NCI-H1048 (cell line): ENCODE measurements around the gene ZNF189.

ENCODE experiments used
- DNase-seq: peaks from one replicate; lab custom pipeline; 2025; lab: John Stamatoyannopoulos, UW

ZNF189 gene

DNA sequence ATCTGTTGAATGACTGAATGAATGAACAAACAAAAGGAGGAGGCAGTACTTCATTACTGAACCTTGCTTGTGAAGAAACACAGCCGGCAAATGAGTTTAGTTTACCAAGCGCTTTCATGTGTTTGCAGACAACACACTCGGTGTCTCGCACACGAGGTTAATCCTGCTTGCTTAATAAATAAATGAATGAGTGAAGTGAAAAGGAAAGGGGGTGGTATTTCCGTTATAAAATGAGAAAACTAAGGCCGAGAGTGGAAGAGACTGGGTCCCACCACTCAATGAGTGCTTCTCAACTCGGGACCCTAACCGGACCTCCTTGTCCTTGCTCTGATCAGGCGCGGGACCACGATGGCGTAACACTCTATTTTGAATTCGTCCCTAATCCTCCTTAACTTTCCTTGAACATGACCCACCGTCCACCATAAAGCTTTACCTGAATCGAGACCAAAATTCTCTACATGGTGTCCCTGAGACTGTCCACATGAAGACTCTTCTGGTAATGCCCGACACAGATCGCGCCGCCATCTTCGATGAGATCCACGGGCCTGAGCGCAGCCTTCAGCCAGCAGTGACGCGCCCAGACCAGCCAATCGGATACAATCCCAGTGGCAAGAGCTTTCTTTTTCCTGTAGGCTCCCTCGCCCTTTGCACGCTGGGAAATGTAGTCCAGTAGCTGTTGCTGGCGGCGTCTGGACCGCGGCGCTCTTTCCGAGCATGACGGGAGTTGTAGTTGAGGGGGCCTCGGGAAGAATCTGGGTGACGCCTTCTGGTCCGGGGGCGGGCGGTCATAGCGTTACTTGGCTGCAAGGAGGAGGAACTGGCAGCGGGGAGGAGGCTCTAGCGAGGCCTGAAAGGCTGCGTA is at the start of gene ZNF189, which contains the start of gene MRPL50:
Gene ZNF189, plus strand, starts transcription at position 784 of the 862 bp plus-strand sequence. CDS start 306 bp downstream, outside the sequence.
Gene MRPL50, minus strand, starts transcription at position 551 of the 862 bp plus-strand sequence. Its CDS starts 26 bp downstream, at position 525.
- peak; percentile 93 for DNase-seq

DNA sequence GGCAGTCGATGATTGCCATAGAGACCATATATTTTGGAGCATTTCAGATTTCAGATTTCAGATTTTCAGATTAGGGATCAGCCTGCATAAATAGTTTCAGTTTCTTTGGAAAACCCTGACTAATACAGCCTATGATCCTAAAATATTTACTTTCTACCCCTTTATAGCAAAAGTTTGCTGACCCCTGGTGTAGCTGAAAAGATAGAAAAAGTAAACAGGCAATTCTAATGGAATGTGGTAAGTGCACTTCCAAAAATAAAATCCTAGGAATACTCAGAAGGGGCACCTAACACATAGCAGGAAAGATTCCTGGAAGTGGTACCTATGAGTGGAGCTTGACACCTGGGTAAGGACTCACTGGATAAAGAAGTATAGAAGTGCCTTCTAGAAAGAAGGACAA is 48.4 kb upstream of the ZNF189 start:
- no peak for DNase-seq

DNA sequence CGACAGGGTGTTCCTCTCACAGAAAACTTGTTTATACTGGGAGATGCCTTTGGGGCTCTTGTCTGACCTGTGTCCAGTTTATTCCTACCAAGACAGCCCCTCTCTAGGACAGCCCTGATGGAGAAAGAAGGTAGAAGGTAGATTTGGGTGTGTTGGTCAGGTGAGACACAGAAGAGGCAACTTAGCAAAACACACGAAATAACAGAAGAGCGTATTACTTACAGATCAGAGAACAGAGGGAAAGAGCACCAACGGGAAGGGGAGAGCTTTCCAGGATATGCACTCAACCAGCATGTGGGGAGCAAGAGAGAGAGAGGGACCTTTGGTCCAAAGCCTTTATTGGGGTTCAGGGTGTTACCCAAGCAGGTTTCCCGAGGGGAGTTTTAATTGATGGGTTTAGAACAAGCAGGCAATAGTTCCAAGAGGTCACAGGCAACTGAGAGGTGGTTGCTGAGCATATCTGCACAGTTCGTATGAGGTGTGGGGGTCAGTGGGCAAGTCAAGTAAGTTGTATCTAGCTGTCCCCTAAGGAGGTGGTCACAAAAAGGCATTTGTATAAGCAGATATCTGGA is 45.7 kb upstream of the ZNF189 start:
- DNase-seq: no peak

DNA sequence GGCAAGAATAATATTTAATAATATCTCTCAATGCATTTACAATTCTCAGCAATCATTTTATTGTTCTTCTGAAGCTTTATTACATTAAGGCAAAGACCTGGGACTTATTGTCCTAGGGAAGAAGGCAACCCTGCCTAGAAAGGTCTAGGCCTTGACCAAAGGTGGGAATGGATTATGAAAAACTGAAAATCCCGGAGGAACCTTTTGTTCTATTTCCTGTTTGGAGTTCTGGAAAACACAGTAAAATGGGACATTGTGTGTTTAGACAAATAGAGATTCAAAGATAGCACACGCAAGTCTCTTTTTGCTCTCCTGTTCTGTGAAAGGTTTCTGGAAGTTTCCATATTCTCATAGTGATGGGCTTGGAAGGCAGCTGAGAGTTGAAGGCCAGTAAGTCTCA is 45.0 kb upstream of the ZNF189 start:
- no peak for DNase-seq

DNA sequence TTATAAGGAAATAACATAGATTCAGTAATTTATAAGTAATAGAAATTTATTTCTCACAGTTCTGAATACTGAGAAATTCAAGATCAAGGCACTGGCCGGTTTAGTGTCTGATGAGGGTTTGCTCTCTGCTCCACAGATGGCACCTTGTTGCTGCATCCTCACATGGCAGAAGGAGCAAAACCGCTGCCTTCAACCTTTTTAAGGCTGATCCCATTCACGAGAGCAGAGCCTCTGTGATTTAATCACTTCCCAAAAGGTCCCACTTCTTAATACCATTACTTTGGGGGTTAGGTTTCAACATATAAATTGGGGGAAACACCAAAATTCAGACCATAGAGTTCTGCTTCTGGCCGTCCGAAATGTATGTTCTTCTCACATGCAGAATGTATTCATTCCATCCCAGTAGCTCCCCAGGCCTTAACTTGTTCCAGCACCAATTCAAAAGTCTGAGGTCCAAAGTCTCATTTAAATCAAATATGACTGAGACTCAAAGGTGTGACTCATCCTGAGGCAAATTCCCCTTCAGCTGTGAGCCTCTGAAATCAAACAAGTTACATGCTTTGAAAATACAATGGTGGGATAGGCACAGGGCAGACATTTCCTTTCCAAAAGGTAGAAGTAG is 44.4 kb upstream of the ZNF189 start:
- DNase-seq: no peak

- no peak for DNase-seq
Observed at GRCh38 chr9:101354765-101355708, 43.6 kb upstream of the ZNF189 start.

DNA sequence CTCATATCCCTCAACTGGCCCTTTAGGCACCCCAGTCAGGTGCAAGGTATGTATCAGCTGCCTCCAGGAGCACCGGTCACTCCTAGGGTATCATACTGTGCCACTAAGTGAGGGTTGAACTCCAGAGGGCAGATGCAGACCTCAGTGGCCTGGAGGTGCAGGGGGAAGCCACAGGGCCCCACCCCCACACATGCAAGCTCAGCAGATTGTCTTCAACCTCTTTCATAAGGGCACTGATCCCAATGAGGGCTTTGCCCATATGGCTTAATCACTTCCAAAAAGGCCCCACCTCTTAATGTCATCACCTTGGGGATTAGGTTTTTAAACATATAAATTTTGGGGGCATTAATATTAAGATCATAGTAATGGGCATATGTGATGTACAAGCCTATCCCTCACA is 42.0 kb upstream of the ZNF189 start:
- no peak for DNase-seq

DNA sequence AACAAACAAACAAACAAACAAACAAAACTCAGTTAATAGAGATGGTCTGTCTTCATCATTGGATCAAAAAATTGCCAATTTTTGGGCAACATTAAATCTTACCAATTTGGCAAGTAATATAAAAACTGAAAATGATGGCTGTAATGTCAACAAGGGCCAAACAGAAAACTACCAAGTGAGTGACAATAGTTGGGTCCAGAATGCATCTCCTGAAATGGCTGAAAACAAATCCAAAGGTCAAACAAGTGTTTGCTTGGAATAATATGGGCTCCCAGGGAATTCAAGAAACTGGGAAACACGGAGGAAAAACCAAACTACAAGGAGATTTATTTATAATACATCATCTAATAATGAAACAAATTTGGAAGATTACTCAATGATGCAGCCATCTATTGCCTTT is 39.0 kb upstream of the ZNF189 start:
- no peak for DNase-seq

GRCh38 chr9:101360647-101361046 is 38.0 kb upstream of the ZNF189 start:
- no peak for DNase-seq

- DNase-seq: no peak
Observed at GRCh38 chr9:101362450-101362849, 36.2 kb upstream of the ZNF189 start.

- DNase-seq: no peak
Observed at GRCh38 chr9:101365181-101365580, 33.5 kb upstream of the ZNF189 start.

DNA sequence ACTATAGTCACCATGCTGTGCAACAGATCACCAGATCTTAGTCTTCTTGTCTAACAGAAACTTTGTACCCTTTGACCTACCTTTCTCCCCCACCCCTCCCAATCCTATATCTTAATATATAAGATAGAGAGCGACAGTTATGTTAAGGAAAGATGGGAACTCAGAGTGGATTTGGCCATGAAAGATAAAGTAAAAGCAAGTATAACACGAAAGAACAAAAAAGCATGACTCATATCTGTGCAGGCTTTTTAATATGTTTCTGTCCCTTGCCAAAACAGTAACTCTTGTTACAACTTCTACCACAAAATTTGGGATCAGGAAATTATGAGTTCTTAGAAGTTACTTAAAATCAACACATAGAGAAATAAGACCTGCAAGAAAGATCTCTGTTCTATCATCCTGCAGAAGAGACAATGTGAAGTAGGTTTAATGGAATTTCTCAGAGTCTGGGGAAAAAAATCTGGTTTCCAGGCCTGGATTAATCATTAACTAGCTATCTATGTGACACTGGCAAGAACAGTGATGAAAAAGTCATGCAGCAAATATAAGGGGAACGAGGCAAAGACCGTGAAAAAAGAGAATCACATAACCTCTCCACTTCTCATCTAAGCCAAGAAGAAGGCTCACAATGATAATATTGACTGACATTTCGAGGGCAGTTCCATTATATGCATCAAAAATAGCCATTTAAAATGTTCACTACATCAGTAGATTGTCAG is 32.5 kb upstream of the ZNF189 start:
- no peak for DNase-seq

GRCh38 chr9:101367323-101367722 is 31.3 kb upstream of the ZNF189 start:
- DNase-seq: no peak

DNA sequence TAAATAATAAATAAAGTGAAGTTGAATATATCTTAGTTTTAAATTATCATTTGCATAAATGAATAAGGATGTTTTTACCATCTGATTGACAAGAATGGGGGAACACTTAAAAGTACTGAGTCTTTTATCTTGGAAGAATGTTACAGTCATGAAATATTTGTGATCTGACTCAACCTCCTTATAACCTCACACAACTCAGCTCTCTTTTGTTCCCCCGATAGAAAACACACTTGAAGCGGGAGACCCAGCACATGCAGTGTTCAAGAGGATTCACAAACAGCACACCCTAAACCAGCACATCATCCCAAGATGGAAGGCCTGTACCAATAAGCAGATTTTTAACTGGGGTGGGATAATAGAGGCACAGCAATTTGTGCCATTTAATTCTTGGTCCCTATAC is 29.4 kb upstream of the ZNF189 start:
- DNase-seq: no peak

GRCh38 chr9:101369884-101370531 is 28.6 kb upstream of the ZNF189 start:
- DNase-seq: no peak

- DNase-seq: no peak
Observed at GRCh38 chr9:101371813-101372212, 26.8 kb upstream of the ZNF189 start.

DNA sequence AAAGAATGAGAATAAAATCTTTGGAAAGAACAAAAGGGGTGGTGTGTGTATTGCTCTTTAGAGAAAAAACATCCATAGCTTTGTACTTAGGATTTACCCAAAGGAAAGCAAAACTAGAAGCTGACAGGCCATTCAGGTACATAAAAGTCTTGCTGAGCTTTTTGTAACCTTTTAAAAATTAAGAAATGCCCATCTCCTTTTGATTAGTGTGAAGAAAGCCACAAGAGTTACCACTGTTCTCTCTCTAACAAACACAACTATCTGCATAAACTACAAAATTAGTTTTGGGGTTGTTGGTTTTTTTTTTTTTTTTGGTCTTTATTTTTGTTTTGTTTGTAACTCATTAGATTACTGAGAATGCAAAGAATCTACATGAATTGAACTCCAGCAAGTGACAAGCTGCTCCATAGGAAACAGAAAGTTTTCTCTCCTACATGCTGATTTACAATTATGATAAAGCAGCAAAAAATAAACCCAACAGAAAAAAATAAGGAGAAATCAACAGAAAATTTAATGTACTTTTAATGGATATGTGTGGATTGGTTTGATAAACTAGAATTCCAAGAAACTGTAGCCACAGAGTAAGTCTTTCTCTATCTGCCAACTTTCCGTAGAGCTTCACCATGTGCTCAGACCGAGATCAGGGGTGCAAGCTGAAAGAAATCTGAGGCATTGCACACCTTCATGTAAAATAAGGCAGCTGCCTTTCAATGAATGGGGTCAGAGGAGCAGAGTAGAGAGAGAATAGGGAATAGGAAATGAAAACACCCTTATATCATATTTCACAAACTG is 26.1 kb upstream of the ZNF189 start:
- DNase-seq: no peak

- DNase-seq: no peak
Observed at GRCh38 chr9:101375546-101375945, 23.1 kb upstream of the ZNF189 start.

- no peak for DNase-seq
Observed at GRCh38 chr9:101376111-101376848, 22.4 kb upstream of the ZNF189 start.
